H7 (cell line): ENCODE data around the gene RGS9. TPM values are rescaled to one million over a fixed set of nuclear protein-coding genes. Genes with fewer than 3 reads are reported as not detected.
"Not testable (repeated sequence)": the region's sequence is repeated elsewhere in the genome, so short reads cannot be mapped to it uniquely, and the experiment has no call there.

Source experiments
- DNase-seq: peaks from one replicate; pipeline ENCODE4 v3.0.0; 2012
- H3K27me3 ChIP-seq: 2 replicates; pipeline ENCODE4 v1.6.0; 2011; ENCODE audit warnings: mild to moderate bottlenecking, low read length; ENCODE audit not compliant: control insufficient read depth, insufficient read depth
- H3K36me3 ChIP-seq: replicated peaks from 2 replicates; pipeline ENCODE4 v1.5.1; 2011; ENCODE audit warnings: low read length; ENCODE audit not compliant: control insufficient read depth, insufficient read depth
- H3K4me3 ChIP-seq: 2 replicates; pipeline ENCODE4 v1.5.1; 2011; ENCODE audit warnings: low read depth, mild to moderate bottlenecking, control low read depth, low read length, moderate library complexity; ENCODE audit not compliant: insufficient read depth
- total RNA-seq: library from RNA; depleted of rRNA; stranded (reverse); fragments of >200 nt; shearing (Covaris generic); gene quantifications from 2 replicates; pipeline ENCODE4 v1.2.3, GENCODE V29; 2014

Gene RGS9
- total RNA-seq, 1 experiment from 2014 or later, result 5.1 TPM

- no peak overlapping the region for H3K4me3 ChIP-seq
- DNase-seq, result no peak
- no peaks in the 10 kb centered on the region for H3K36me3 ChIP-seq
- no peaks in the 10 kb centered on the region for H3K27me3 ChIP-seq
Measured at GRCh38 chr17:65175952-65176351, 38.8 kb downstream of the RGS9 start.

DNA sequence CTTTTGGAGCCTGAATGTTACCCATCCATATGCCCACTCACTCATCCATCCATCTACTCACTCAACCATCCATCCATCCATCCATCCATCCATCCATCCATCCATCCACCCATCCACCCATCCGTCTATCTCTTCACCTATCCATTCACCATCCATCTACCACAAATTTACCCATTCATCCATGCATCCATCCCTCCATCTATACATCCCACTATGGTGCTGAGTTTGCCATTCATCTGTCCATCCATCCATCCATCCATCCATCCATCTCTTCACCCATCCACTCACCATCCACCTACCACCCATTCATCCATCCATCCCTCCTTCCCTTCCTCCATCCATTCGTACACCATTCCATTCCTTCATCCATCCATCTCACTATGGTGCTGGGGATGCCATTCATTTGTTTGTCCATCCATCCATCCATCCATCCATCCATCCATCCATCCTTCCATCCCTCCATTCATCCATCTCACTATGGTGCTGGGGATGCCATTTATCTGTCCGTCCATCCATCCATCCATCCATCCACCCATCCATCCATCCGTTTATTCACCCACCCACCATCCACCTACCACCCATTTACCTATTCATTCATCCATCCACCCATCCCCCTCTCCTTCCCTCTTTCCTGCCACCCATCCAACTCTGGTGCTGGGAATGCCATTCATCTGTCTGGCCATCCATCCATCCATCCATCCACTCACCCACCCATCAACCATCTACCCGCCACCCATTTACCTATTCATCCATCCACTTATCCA is 39.7 kb downstream of the RGS9 start:
- Histone ChIP-seq H3K4me3 (no peak overlapping the region), H3K36me3 (no peaks in the 10 kb centered on the region), H3K27me3 (no peaks in the 10 kb centered on the region)
- DNase-seq, result no peak

- Histone ChIP-seq H3K4me3 (no peak overlapping the region), H3K27me3 (no peaks in the 10 kb centered on the region), H3K36me3 (no peaks in the 10 kb centered on the region)
- DNase-seq, result no peak
Measured at GRCh38 chr17:65177901-65178300, 40.7 kb downstream of the RGS9 start.

DNA sequence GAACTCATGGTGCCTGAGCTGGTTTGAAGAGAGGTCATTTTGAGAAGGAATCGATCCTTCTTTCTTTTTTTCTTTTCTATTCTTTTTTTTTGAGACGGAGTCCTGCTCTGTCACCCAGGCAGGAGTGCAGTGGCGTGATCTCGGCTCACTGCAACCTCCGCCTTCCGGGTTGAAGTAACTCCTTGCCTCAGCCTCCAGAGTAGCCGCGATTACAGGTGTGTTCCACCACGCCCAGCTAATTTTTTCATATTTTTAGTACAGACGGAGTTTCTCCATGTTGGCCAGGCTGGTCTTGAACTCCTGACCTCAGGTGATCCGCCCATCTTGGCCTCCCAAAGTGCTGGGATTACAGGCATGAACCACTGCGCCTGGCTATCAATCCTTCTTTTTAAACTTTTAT is 43.1 kb downstream of the RGS9 start:
- not testable (repeated sequence) for H3K4me3 ChIP-seq, DNase-seq, H3K27me3 ChIP-seq, H3K36me3 ChIP-seq

DNA sequence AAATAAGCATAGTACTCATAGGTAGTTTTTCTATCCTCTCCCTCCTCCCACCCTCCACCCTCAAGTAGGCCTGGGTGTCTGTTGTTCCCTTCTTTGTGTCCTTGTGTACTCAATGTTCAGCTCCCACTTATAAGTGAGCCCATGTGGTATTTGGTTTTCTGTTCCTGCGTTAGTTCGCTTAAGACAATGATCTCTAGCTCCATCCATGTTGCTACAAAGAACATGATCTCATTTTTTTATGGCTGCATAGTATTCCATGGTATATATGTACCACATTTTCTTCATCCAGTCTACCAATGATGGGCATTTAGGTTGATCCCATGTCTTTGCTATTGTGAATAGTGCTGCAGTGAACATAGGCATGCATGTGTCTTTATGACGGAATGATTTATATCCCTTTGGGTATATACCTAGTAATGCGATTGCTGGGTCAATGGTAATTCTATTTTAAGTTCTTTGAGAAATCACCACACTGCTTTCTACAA is 43.6 kb downstream of the RGS9 start:
- not testable (repeated sequence) for H3K36me3 ChIP-seq, H3K27me3 ChIP-seq, DNase-seq, H3K4me3 ChIP-seq

DNA sequence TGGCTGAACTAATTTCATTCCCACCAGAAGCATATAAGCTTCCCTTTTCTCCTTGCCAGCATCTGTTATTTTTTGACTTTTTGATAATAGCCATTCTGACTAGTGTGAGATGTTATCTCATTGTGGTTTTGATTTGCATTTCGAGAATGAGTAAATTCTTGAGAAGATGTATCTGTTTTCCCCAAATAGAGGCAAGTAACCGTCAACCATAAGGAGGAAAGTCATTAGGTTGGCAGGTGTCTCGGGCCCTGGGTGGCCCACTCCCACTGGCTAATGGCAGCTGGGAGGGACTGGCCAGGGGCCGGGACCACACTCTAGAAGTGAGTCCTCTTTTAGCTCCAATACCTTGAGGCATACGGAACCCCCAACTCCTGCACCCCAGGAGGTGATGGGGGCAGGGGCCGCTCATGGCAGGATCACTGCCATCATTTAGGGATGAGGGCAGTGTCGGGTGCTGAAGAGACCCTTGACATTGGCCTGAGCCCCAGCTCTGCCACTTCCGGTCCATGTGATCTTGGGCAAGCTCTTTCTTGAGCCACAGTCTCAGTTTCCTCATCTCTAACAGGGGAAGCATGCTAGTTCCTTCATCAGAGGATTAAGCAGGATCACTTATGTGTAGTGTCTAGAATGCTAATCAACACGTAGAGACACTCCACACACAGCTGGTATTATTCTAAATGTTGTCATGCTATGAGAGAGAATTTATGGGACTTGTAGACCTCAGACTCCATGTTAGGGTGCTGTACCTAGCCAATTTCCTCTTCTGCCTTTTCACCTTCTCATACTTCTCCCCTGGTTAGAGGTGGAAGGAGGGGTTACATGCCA is 44.3 kb downstream of the RGS9 start:
- no peaks in the 10 kb centered on the region for H3K27me3 ChIP-seq
- no peak for DNase-seq
- H3K36me3 ChIP-seq, result no peaks in the 10 kb centered on the region
- H3K4me3 ChIP-seq, result no peak overlapping the region

DNA sequence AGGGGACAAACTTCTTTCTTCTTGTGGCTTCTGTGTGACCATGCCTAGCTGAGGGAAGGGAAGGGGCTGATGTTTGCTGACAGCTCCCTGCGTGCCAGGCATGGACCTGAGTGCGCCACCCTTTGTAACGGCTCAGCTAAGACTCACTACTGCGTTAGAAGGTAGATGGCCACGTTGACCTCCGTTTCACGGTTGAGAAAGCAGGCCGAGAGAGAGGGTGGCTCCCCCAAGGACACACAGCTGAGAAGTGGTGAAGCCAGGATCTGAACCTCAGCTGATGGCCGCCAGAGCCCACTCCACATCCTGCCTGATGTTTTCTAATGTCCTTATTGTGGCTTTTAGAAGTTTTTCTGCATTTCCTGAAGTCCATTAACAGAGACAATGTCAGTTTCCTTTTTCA is 45.1 kb downstream of the RGS9 start:
- Histone ChIP-seq H3K27me3 (no peaks in the 10 kb centered on the region), H3K4me3 (no peak overlapping the region), H3K36me3 (no peaks in the 10 kb centered on the region)
- DNase-seq, result no peak

GRCh38 chr17:65183736-65184135 is 46.6 kb downstream of the RGS9 start:
- H3K36me3 ChIP-seq, result no peaks in the 10 kb centered on the region; the same call in 1 of the 2 replicates
- peak; percentile 77 for DNase-seq
- no peaks in the 10 kb centered on the region for H3K27me3 ChIP-seq
- no peak overlapping the region for H3K4me3 ChIP-seq

GRCh38 chr17:65184235-65184959 is 47.2 kb downstream of the RGS9 start:
- no peak overlapping the region for H3K4me3 ChIP-seq
- no peaks in the 10 kb centered on the region; the same call in 1 of the 2 replicates for H3K36me3 ChIP-seq
- no peaks in the 10 kb centered on the region for H3K27me3 ChIP-seq
- DNase-seq, result no peak

DNA sequence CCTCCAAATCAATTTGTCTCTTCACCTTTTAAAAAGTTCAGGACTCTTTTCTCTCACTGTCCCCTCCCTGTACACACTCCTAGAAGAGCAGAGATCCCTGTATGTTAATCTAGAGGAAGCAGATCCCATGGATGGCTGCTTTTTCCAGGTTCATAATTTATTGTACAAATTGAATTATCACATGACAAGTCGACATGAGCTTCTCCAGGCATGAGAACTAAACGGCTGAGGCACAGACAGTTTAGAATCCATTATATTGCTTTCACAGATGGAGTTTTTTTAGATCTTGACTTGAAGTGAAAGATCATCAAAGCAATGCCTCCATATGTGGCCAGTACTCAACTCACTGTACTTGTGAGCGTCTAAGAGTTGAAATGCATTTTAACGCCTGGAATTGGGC is 47.9 kb downstream of the RGS9 start:
- DNase-seq, result no peak
- no peaks in the 10 kb centered on the region; the same call in 1 of the 2 replicates for H3K36me3 ChIP-seq
- no peak overlapping the region for H3K4me3 ChIP-seq

DNA sequence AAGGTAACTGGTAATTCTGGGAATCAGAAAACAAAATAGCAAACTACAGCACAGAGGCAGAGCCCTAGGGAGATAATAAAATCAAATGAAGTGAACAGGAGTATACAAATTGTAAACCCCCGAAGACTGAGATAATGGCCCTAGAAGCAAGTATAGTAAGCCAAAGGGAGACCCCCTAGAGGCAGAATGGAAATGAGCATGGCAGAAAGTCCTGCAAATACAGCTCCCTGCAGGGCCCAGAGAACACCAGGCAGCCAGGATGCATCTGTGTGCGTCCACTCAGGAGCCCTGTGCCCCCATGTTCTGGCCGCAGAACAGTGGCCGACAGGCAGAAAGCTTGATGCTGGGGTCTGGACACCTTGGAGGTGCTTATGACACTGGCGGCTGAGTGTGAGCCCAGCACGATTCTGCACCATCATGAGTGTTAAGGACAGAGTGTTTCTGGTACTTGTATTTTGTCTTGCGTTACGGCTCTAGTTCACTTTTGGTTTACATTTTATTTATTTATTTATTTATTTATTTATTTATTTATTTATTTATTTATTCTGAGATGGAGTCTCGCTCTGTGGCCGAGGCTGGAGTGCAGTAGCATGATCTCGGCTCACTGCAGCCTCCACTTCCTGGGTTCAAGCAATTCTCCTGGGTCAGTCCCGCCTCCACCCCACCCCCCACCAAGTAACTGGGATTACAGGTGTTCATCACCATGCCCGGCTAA is 48.7 kb downstream of the RGS9 start:
- Histone ChIP-seq H3K36me3 (no peaks in the 10 kb centered on the region; the same call in 1 of the 2 replicates), H3K27me3 (no peaks in the 10 kb centered on the region)
- DNase-seq, result peak; percentile 58

More for the DNA sequence above, 47.9 kb downstream of the RGS9 start:
- no peaks in the 10 kb centered on the region for H3K27me3 ChIP-seq

DNA sequence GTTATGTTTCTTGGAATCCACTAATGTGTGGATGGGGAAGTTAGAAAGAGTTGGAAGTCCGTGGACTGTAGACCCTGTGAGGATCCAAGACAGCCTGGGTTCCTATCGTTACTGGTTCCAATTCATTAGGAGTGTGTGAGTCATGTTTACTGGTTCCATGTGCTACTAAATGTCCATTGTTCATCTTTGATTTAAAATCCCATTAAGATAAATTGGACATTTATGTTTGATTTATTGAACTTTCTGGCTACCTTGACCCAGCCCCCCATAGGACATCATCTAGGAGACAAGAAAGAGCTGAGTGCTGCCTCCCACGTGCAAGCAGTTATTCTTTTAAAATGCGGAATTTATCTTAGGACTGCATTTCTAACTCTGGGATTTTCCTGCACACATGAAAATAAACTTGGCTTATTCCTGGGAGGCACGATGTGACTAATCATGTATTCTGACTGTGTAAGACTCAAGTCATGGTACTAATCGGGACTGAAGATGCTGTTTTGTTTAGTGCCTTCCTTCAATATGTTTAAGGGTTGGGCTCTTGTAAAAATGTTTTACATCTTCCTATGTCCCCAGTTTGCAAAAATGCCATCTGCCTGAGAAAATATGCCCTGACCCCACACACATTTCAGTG is 53.4 kb downstream of the RGS9 start:
- H3K36me3 ChIP-seq, result no peaks in the 10 kb centered on the region; the same call in 1 of the 2 replicates
- no peaks in the 10 kb centered on the region for H3K27me3 ChIP-seq
- H3K4me3 ChIP-seq, result no peak overlapping the region
- DNase-seq, result no peak

More for the DNA sequence above, 48.7 kb downstream of the RGS9 start:
- H3K4me3 ChIP-seq, result no peak overlapping the region

DNA sequence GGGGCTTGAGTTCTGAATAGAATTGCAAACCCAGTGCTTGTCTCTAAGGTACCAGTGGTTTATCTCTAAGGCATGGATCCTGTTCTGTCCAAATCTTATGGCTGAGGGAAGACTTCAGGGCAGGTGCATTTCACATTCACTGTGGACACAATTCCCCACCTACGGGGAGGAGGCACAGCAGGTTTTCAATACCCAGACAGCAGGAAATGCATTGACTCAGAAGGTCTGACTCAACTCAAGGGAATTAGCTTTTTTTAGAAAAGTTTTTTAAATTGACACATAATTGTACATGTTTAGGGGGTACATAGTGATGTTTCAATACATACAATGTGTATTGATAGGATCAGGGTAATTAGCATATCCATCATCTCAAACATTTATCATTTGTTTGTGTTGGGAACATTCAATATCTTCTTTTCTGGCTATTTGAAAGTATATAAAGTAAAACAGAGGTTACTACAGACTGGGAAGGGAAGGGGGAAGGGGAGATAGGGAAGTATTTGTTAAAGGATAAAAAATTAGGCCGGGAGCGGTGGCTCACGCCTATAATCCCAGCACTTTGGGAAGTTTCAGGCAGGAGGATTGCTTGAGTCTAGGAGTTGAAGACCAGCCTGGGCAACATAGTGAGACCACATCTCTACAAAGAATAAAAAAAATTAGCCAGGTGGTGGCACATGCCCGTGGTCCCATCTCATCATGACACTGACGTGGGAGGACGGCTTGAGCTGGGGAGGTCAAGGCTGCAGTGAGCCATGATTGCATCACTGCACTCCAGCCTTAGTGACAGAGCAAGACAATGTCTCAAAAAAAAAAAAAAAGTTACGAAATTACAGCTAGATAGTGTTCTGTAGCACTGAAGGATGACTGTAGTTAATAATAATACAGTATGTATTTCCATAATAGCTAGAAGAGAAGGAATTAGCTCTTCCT is 54.9 kb downstream of the RGS9 start:
- no peaks in the 10 kb centered on the region for H3K27me3 ChIP-seq
- H3K4me3 ChIP-seq, result no peak overlapping the region
- H3K36me3 ChIP-seq, result no peaks in the 10 kb centered on the region; the same call in 1 of the 2 replicates
- peak; percentile 39 for DNase-seq
